ENCODE data around the gene PHKB. TPM values are rescaled to one million over a fixed set of nuclear protein-coding genes. Genes with fewer than 3 reads are reported as not detected.

PHKB gene
- total and polyA plus RNA-seq, 2 donors (not counting 3 experiments of a cell fraction or from before 2014, with no cell fraction given), result 30.1 to 61.0 TPM

DNA sequence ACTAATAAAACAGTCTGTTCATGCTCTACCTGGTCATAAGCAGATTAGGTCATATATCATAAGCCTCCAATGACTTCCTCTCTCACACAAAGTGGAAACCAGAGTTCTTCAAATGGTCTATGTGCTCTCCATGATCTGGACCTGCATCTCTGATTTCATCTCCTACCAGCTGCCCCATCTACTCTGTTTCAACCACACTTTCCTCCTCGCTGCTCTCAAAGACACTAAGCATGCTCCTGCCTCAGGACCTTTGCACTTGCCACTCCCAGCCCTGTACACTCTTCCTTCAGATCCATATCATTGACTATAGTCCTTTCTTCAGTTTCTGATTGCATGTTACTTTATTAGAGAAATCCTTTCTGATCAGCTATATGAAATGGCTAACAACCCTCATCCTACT lies 196.8 kb downstream of the PHKB start:
- no peak overlapping the region for H2AFZ ChIP-seq (ENCODE audit: low read depth, low read length)
- FAIRE-seq, result no peak
- H3K9me3 ChIP-seq (replicated peaks; ENCODE audit: control insufficient read depth, insufficient read depth, low read length), result no peaks in the 10 kb centered on the region
- no peak for TF ChIP-seq EZH2 (IDR thresholded peaks at IDR 0.05; ENCODE audit: borderline replicate concordance, low read depth, low read length, severe bottlenecking)
- no peak for TF ChIP-seq MYC (IDR thresholded peaks at IDR 0.05; ENCODE audit: low read depth, low read length)
- TF ChIP-seq, protein P1, sequence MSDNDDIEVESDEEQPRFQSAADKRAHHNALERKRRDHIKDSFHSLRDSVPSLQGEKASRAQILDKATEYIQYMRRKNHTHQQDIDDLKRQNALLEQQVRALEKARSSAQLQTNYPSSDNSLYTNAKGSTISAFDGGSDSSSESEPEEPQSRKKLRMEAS (IDR thresholded peaks at IDR 0.05; ENCODE audit: insufficient read depth, insufficient read length), result no peak
- no peak for TF ChIP-seq POLR2A (IDR thresholded peaks at IDR 0.05; ENCODE audit: low read depth, low read length)
- TF ChIP-seq JUN (IDR thresholded peaks at IDR 0.05; ENCODE audit: borderline replicate concordance, insufficient read depth, insufficient read length, low read depth), result no peak
- TF ChIP-seq, protein P2, sequence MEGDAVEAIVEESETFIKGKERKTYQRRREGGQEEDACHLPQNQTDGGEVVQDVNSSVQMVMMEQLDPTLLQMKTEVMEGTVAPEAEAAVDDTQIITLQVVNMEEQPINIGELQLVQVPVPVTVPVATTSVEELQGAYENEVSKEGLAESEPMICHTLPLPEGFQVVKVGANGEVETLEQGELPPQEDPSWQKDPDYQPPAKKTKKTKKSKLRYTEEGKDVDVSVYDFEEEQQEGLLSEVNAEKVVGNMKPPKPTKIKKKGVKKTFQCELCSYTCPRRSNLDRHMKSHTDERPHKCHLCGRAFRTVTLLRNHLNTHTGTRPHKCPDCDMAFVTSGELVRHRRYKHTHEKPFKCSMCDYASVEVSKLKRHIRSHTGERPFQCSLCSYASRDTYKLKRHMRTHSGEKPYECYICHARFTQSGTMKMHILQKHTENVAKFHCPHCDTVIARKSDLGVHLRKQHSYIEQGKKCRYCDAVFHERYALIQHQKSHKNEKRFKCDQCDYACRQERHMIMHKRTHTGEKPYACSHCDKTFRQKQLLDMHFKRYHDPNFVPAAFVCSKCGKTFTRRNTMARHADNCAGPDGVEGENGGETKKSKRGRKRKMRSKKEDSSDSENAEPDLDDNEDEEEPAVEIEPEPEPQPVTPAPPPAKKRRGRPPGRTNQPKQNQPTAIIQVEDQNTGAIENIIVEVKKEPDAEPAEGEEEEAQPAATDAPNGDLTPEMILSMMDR (IDR thresholded peaks at IDR 0.05; ENCODE audit: extremely low read depth in 1 of 2, insufficient read depth in 1 of 2, low read depth in 1 of 2, low read length in 2 of 2), result no peak
- no peak for TF ChIP-seq FOS (IDR thresholded peaks at IDR 0.05; ENCODE audit: borderline replicate concordance, insufficient read depth, low read length)
- TF ChIP-seq POLR2AphosphoS5 (IDR thresholded peaks at IDR 0.05; ENCODE audit: insufficient read depth, low read depth, low read length), result no peak
- TF ChIP-seq GATA2 (IDR thresholded peaks at IDR 0.05; ENCODE audit: insufficient read depth, insufficient read length, low read depth, low read length), result no peak
- no peaks in the 10 kb centered on the region for H3K4me1 ChIP-seq (ENCODE audit: control insufficient read depth, extremely low read depth, insufficient read depth, low read length)
- no peak overlapping the region for H3K27ac ChIP-seq (ENCODE audit: insufficient read depth, low read depth, low read length)
- CTCF ChIA-PET, result interaction anchor here (1.3 kb wide), 1 partner anchor 10 kb away, joined by 3 read pairs; no protein-coding TSS in a partner anchor
- H4K20me1 ChIP-seq (replicated peaks; ENCODE audit: control insufficient read depth, extremely low read depth, insufficient read depth, low read length), result no peaks in the 10 kb centered on the region
- no TSS peak for BruUV-seq (replicated peaks)
- H3K27me3 ChIP-seq (ENCODE audit: control insufficient read depth in 2 of 2, insufficient read depth in 2 of 2, low read length in 2 of 2), result no peaks in the 10 kb centered on the region
- dilution Hi-C loops (cut with MboI; ENCODE audit: extremely low pct_ligation_motif_present, low sequenced_read_pairs), result no loop called here
- intact Hi-C loops (cut with micrococcal nuclease), result no loop called here
- H3K79me2 ChIP-seq (ENCODE audit: control insufficient read depth, insufficient read depth, low read length), result no peaks in the 10 kb centered on the region
- DNase-seq (ENCODE audit: low read depth, low spot score), result no peak
- no peak overlapping the region for H3K4me2 ChIP-seq (ENCODE audit: insufficient read depth, low read length)
- peaks cover 2 to 10% of the 10 kb centered on the region in 2 experiments for H3K36me3 ChIP-seq (ENCODE audit: control insufficient read depth in 2 of 2, extremely low read depth in 1 of 2, insufficient read depth in 2 of 2, low read length in 2 of 2)
- no peaks in the 10 kb centered on the region for H3K9me1 ChIP-seq (replicated peaks; ENCODE audit: control insufficient read depth, extremely low read depth, insufficient read depth, low read length)
- no peak overlapping the region for H3K4me3 ChIP-seq (replicated peaks in 1 of 3; ENCODE audit: insufficient read depth in 1 of 3, low read depth in 1 of 3, low read length in 3 of 3)
- POLR2A ChIA-PET, result no interaction called here
- no peak overlapping the region for H3K9ac ChIP-seq (replicated peaks; ENCODE audit: extremely low read depth, insufficient read depth, low read length)

All from endothelial cell of umbilical vein (primary cell).